ENCODE data around the gene PDCD11.

The PDCD11 gene

GRCh38 chr10:103423748-103424147 is 27.3 kb downstream of the PDCD11 start:
- H3K36me3 ChIP-seq (ENCODE audit: control insufficient read depth in 2 of 2, insufficient read depth in 1 of 2, low read length in 2 of 2), result peaks cover 50 to 89% of the 10 kb centered on the region in 2 experiments
- TF ChIP-seq GFI1B (tag by site-specific recombination; IDR thresholded peaks at IDR 0.05) (no peak), ZNF645 (tag by site-specific recombination; IDR thresholded peaks at IDR 0.05) (no peak), ZSCAN30 (tag by site-specific recombination; IDR thresholded peaks at IDR 0.05) (no peak), ZBTB48 (tag by site-specific recombination; IDR thresholded peaks at IDR 0.05) (no peak)
- H3K9me3 ChIP-seq (ENCODE audit: control insufficient read depth, insufficient read depth, low read depth, low read length), result no peaks in the 10 kb centered on the region
- no peak overlapping the region for H3K4me3 ChIP-seq (ENCODE audit: low read depth, low read length)
- ChIA-PET CTCF (interaction anchor here (0.8 to 1.6 kb wide), 3 partner anchors 53 to 169 kb away, joined by 3 to 4 read pairs (median 4); no protein-coding TSS in a partner anchor), POLR2A (no interaction called here)
- no peak overlapping the region for H3K27ac ChIP-seq (ENCODE audit: extremely low read depth, low read depth, low read length)
- no peaks in the 10 kb centered on the region for H3K4me1 ChIP-seq (ENCODE audit: control insufficient read depth, insufficient read depth, low read length)

- Histone ChIP-seq H3K9me3 (ENCODE audit: control insufficient read depth, insufficient read depth, low read depth, low read length) (no peaks in the 10 kb centered on the region), H3K4me1 (ENCODE audit: control insufficient read depth, insufficient read depth, low read length) (no peaks in the 10 kb centered on the region), H3K36me3 (ENCODE audit: control insufficient read depth in 2 of 2, insufficient read depth in 1 of 2, low read length in 2 of 2) (peaks cover 50 to 92% of the 10 kb centered on the region in 2 experiments), H3K27ac (ENCODE audit: extremely low read depth, low read depth, low read length) (no peak overlapping the region), H3K4me3 (ENCODE audit: low read depth, low read length) (no peak overlapping the region)
- ChIA-PET CTCF (interaction anchor here (1.0 to 2.7 kb wide), 2 partner anchors 12 to 58 kb away, joined by 3 to 10 read pairs; no protein-coding TSS in a partner anchor), POLR2A (no interaction called here)
- TF ChIP-seq YY2 (tag by site-specific recombination; IDR thresholded peaks at IDR 0.05), result no peak
- no peak for TF ChIP-seq ZNF791 (tag by site-specific recombination; IDR thresholded peaks at IDR 0.05)
- TF ChIP-seq ZNF214 (tag by site-specific recombination; IDR thresholded peaks at IDR 0.05; ENCODE audit: borderline replicate concordance), result no peak
- TF ChIP-seq ZNF112 (tag by site-specific recombination; IDR thresholded peaks at IDR 0.05), result no peak
- no peak for TF ChIP-seq ZNF354C (tag by site-specific recombination; IDR thresholded peaks at IDR 0.05; ENCODE audit: borderline replicate concordance, low read depth)
- TF ChIP-seq ZNF362 (tag by site-specific recombination; IDR thresholded peaks at IDR 0.05), result no peak
- no peak for TF ChIP-seq AEBP2 (tag by site-specific recombination; IDR thresholded peaks at IDR 0.05; ENCODE audit: borderline replicate concordance)
Observed at GRCh38 chr10:103427866-103428265, 31.4 kb downstream of the PDCD11 start.

- no peaks in the 10 kb centered on the region for H3K4me1 ChIP-seq (ENCODE audit: control insufficient read depth, insufficient read depth, low read length)
- TF ChIP-seq OSR2 (tag by site-specific recombination; IDR thresholded peaks at IDR 0.05), result no peak
- no peak for TF ChIP-seq KLF1 (tag by site-specific recombination; IDR thresholded peaks at IDR 0.05)
- TF ChIP-seq ZNF37A (tag by site-specific recombination; IDR thresholded peaks at IDR 0.05), result no peak
- no peak for TF ChIP-seq ZNF114 (tag by site-specific recombination; IDR thresholded peaks at IDR 0.05)
- no peak for TF ChIP-seq YY1 (tag by site-specific recombination; IDR thresholded peaks at IDR 0.05)
- no peak for TF ChIP-seq KLF7 (tag by site-specific recombination; IDR thresholded peaks at IDR 0.05; ENCODE audit: borderline replicate concordance)
- no peak for TF ChIP-seq ZNF311 (tag by site-specific recombination; IDR thresholded peaks at IDR 0.05; ENCODE audit: borderline replicate concordance)
- no peak for TF ChIP-seq PBX3 (CRISPR knock-in tag; IDR thresholded peaks at IDR 0.05)
- no peak for TF ChIP-seq ZNF768 (tag by site-specific recombination; IDR thresholded peaks at IDR 0.05)
- TF ChIP-seq ZNF146 (tag by site-specific recombination; IDR thresholded peaks at IDR 0.05), result no peak
- no peak for TF ChIP-seq ZNF157 (tag by site-specific recombination; IDR thresholded peaks at IDR 0.05)
- peaks cover 47 to 92% of the 10 kb centered on the region in 2 experiments for H3K36me3 ChIP-seq (ENCODE audit: control insufficient read depth in 2 of 2, insufficient read depth in 1 of 2, low read length in 2 of 2)
- ChIA-PET POLR2A (no interaction called here), CTCF (interaction anchor here (1.0 kb wide), 1 partner anchor 13 kb away, joined by 3 read pairs; no protein-coding TSS in a partner anchor)
- no peak overlapping the region for H3K4me3 ChIP-seq (ENCODE audit: low read depth, low read length)
- no peak overlapping the region for H3K27ac ChIP-seq (ENCODE audit: extremely low read depth, low read depth, low read length)
- no peaks in the 10 kb centered on the region for H3K9me3 ChIP-seq (ENCODE audit: control insufficient read depth, insufficient read depth, low read depth, low read length)
Observed at GRCh38 chr10:103428989-103429643, 32.7 kb downstream of the PDCD11 start.
